ENCODE results near the gene TASOR.

The TASOR gene

GRCh38 chr3:56667973-56668579 lies 15.0 kb downstream of the TASOR start:
- Mint-ChIP-seq H3K4me3 (no peak overlapping the region), H3K27ac (peak overlapping the region; percentile 41), H3K27me3 (no peaks in the 10 kb centered on the region), H3K4me1 (peaks cover 7% of the 10 kb centered on the region), H3K36me3 (peaks cover 33% of the 10 kb centered on the region), H3K9me3 (no peaks in the 10 kb centered on the region)
- DNase-seq (ENCODE audit: low spot score in 2 of 2) (no peak), ATAC-seq (ENCODE audit: low read depth) (no peak)

DNA sequence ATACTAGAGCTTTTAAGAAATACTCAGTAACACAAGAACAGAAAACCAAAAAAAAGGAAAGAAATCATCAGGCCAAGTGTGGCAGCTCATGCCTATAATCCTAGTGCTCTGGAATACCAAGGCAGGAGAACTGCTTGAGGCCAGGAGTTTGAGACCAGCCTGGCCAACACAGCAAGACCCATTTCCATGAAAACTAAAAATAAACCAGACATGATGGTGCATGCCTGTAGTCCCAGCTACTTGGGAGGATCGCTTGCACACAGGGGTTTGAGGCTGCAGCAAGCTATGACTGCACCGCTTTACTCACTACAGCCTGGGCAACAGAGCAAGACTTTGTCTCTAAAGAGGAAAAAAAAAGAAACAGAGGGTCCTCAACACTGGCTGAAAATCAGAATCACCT lies 18.2 kb downstream of the TASOR start:
- no peak overlapping the region for H3K27ac Mint-ChIP-seq
- H3K4me3 Mint-ChIP-seq = no peak overlapping the region
- peaks cover 31% of the 10 kb centered on the region for H3K36me3 Mint-ChIP-seq
- ATAC-seq (ENCODE audit: low read depth) (no peak), DNase-seq (ENCODE audit: low spot score in 2 of 2) (no peak)
- H3K27me3 Mint-ChIP-seq = no peaks in the 10 kb centered on the region
- peaks cover 9% of the 10 kb centered on the region for H3K4me1 Mint-ChIP-seq
- no peaks in the 10 kb centered on the region for H3K9me3 Mint-ChIP-seq

DNA sequence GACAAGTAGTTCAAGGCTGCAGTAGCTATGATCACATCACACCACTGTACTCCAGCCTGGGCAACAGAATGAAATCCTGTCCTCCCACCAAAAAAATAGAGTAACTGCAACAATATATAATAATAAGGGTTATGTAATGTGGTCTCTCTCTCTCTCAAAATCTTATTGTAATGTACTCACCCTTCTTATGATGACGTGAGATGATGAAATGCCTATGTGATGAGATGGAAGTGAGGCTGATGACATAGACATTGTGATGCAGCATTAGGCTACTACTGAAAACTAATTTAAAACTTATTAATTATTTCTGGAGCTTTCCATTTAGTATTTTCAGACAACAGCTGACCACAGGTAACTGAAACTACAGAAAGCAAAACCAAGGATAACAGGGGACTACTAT lies 27.4 kb downstream of the TASOR start:
- H3K4me3 Mint-ChIP-seq = no peak overlapping the region
- peaks cover 39% of the 10 kb centered on the region for H3K36me3 Mint-ChIP-seq
- H3K9me3 Mint-ChIP-seq = peaks cover 2% of the 10 kb centered on the region
- H3K27ac Mint-ChIP-seq = no peak overlapping the region
- ATAC-seq (ENCODE audit: low read depth) (no peak), DNase-seq (ENCODE audit: low spot score in 2 of 2) (no peak)
- no peaks in the 10 kb centered on the region for H3K27me3 Mint-ChIP-seq
- H3K4me1 Mint-ChIP-seq = peaks cover 3% of the 10 kb centered on the region

DNA sequence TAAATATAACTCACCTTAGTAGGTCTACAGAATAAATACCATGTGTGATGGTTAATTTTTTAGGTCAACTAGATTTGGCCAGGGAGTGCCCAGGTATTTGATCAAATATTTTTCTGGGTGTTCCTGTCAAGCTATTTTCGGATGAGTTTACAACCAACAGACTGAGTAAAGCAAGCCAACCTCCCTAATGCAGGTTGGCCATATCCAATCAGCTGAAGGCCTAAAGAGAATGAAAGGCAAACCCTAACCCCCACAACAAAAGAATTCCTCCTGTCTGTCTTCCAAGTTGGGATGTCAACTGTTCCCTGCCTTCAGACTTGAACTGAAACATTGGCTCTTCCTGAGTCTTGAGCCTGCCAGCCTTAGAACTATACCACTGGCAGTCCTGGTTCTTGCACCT lies 28.6 kb downstream of the TASOR start:
- H3K27me3 Mint-ChIP-seq = no peaks in the 10 kb centered on the region
- H3K9me3 Mint-ChIP-seq = peaks cover 2% of the 10 kb centered on the region
- DNase-seq (ENCODE audit: low spot score in 2 of 2) (no peak), ATAC-seq (ENCODE audit: low read depth) (no peak)
- H3K36me3 Mint-ChIP-seq = peaks cover 37% of the 10 kb centered on the region
- peak overlapping the region; percentile 70 for H3K27ac Mint-ChIP-seq
- peaks cover 6% of the 10 kb centered on the region for H3K4me1 Mint-ChIP-seq
- no peak overlapping the region for H3K4me3 Mint-ChIP-seq

GRCh38 chr3:56645407-56645806 lies 37.7 kb downstream of the TASOR start:
- no peaks in the 10 kb centered on the region for H3K9me3 Mint-ChIP-seq
- H3K27me3 Mint-ChIP-seq = no peaks in the 10 kb centered on the region
- H3K4me1 Mint-ChIP-seq = peaks cover 18% of the 10 kb centered on the region
- peaks cover 32% of the 10 kb centered on the region for H3K36me3 Mint-ChIP-seq
- no peak overlapping the region for H3K27ac Mint-ChIP-seq
- no peak overlapping the region for H3K4me3 Mint-ChIP-seq
- ATAC-seq (ENCODE audit: low read depth) (no peak), DNase-seq (ENCODE audit: low spot score in 2 of 2) (no peak)

- peaks cover 20% of the 10 kb centered on the region for H3K36me3 Mint-ChIP-seq
- peaks cover 2% of the 10 kb centered on the region for H3K4me1 Mint-ChIP-seq
- no peak overlapping the region for H3K4me3 Mint-ChIP-seq
- no peaks in the 10 kb centered on the region for H3K9me3 Mint-ChIP-seq
- H3K27me3 Mint-ChIP-seq = no peaks in the 10 kb centered on the region
- no peak for ATAC-seq (ENCODE audit: low read depth)
- no peak for DNase-seq (ENCODE audit: low spot score in 2 of 2)
- peak overlapping the region; percentile 64 for H3K27ac Mint-ChIP-seq
Observed at GRCh38 chr3:56633602-56634535, 49.2 kb downstream of the TASOR start.
